Measurements from ENCODE around the gene CRY1. TPM values are rescaled to one million over a fixed set of nuclear protein-coding genes. Genes with fewer than 3 reads are reported as not detected.

The CRY1 gene
- polyA plus RNA-seq (2012; rRNA removed): 4.9 and 6.7 TPM in 2 replicates
- 6.2 and 7.2 TPM in 2 replicates for polyA plus RNA-seq (2012; cell fraction: cytosol; rRNA removed)
- polyA plus RNA-seq (2012; cell fraction: nucleus; rRNA removed): 6.9 and 9.4 TPM in 2 replicates

- ChIA-PET POLR2A (interaction anchor here (0.6 to 1.3 kb wide), 3 partner anchors 107 to 311 kb away, joined by 3 to 4 read pairs (median 4); partner anchors contain the start of genes MTERF2 and TMEM263), CTCF (interaction anchor here (1.0 to 6.0 kb wide), 7 partner anchors 13 to 308 kb away, joined by 3 to 46 read pairs (median 4); partner anchors contain the start of gene TMEM263)
- Histone ChIP-seq H4K20me1 (ENCODE audit: insufficient read depth) (peaks cover 15% of the 10 kb centered on the region; the same call in 1 of the 2 replicates), H3K4me2 (peak within 1 kb of the TSS; percentile 97), H3K4me1 (ENCODE audit: control insufficient read depth in 1 of 2, insufficient read depth in 2 of 2, low read depth in 1 of 2, low read length in 1 of 2) (peaks cover 0 to 15% of the 10 kb centered on the region in 2 experiments; a peak in 2 of 4 replicates), H3F3A (replicated peaks; ENCODE audit: insufficient read depth) (peaks cover 13% of the 10 kb centered on the region), H3K27ac (ENCODE audit: low read depth in 2 of 2, low read length in 1 of 2) (peak within 1 kb of the TSS; percentile 88 to 96), H3K9me3 (no peaks in the 10 kb centered on the region), H3K9me2 (no peaks in the 10 kb centered on the region), H2AFZ (ENCODE audit: low read depth) (peak within 1 kb of the TSS; percentile 89), H3K27me3 (ENCODE audit: insufficient read depth) (no peaks in the 10 kb centered on the region), H3K79me2 (ENCODE audit: insufficient read depth) (peaks cover 31% of the 10 kb centered on the region), H3K9ac (peak within 1 kb of the TSS; percentile 93), H3K36me3 (replicated peaks in 1 of 2; ENCODE audit: control insufficient read depth in 1 of 2, insufficient read depth in 2 of 2, low read length in 1 of 2) (no peaks in the 10 kb centered on the region), H3K4me3 (ENCODE audit: low read depth in 2 of 2, low read length in 1 of 2) (peak within 1 kb of the TSS; percentile 80 to 87)
- 0% methylated on average over 19 of the region's 74 CpGs for WGBS (ENCODE audit: low lambda C conversion rate)
- DNase-seq: peak; percentile 95
- TF ChIP-seq MXI1 (IDR thresholded peaks at IDR 0.05; ENCODE audit: low read depth, low read length) (peak; percentile 65), RXRA (IDR thresholded peaks at IDR 0.05; ENCODE audit: borderline replicate concordance, low read depth) (no peak), GABPA (IDR thresholded peaks at IDR 0.05; ENCODE audit: low read depth) (no peak), EP300 (IDR thresholded peaks at IDR 0.05; ENCODE audit: borderline replicate concordance in 1 of 2, low read depth in 1 of 2, low read length in 1 of 2) (no peak), USF2 (IDR thresholded peaks at IDR 0.05; ENCODE audit: borderline replicate concordance, low read depth, low read length) (peak; percentile 82), SIN3A (IDR thresholded peaks at IDR 0.05; ENCODE audit: borderline replicate concordance, low read depth, low read length) (peak; percentile 70; the same call in 1 of the 2 replicates), ELF1 (IDR thresholded peaks at IDR 0.05) (no peak), RAD21 (IDR thresholded peaks at IDR 0.05; ENCODE audit: low read length) (no peak), ZBTB33 (IDR thresholded peaks at IDR 0.05; ENCODE audit: borderline replicate concordance, low read depth) (no peak), FOXJ3 (CRISPR knock-in tag; IDR thresholded peaks at IDR 0.05) (no peak), POLR2AphosphoS5 (IDR thresholded peaks at IDR 0.05; ENCODE audit: low read depth, low read length) (peak; percentile 68), IRF3 (IDR thresholded peaks at IDR 0.05; ENCODE audit: low read depth, low read length) (no peak), TAF1 (IDR thresholded peaks at IDR 0.05; ENCODE audit: borderline replicate concordance, low read depth, low read length) (peak; percentile 58; the same call in 1 of the 2 replicates), NFIC (IDR thresholded peaks at IDR 0.05; ENCODE audit: borderline replicate concordance) (no peak), GATA2 (CRISPR knock-in tag; IDR thresholded peaks at IDR 0.05) (no peak), EZH2phosphoT487 (IDR thresholded peaks at IDR 0.05; ENCODE audit: borderline replicate concordance, low read depth) (no peak), TEAD4 (IDR thresholded peaks at IDR 0.05; ENCODE audit: borderline replicate concordance, insufficient read depth) (no peak), NRF1 (IDR thresholded peaks at IDR 0.05; ENCODE audit: low read depth, low read length) (peak; percentile 72), MAX (IDR thresholded peaks at IDR 0.05; ENCODE audit: low read depth) (peak; percentile 90), YY1 (IDR thresholded peaks at IDR 0.05; ENCODE audit: low read depth) (no peak), TCF12 (IDR thresholded peaks at IDR 0.05) (no peak), RFX5 (IDR thresholded peaks at IDR 0.05; ENCODE audit: low read length) (no peak), RCOR1 (IDR thresholded peaks at IDR 0.05; ENCODE audit: low read length) (0 out of 2 replicates have a peak, but pooled peaks have one; percentile 5), FOSL2 (IDR thresholded peaks at IDR 0.05; ENCODE audit: borderline replicate concordance, low read depth) (no peak), CTCF (IDR thresholded peaks at IDR 0.05) (no peak)
- TF ChIP-seq, protein P1, sequence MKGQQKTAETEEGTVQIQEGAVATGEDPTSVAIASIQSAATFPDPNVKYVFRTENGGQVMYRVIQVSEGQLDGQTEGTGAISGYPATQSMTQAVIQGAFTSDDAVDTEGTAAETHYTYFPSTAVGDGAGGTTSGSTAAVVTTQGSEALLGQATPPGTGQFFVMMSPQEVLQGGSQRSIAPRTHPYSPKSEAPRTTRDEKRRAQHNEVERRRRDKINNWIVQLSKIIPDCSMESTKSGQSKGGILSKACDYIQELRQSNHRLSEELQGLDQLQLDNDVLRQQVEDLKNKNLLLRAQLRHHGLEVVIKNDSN (IDR thresholded peaks at IDR 0.05; ENCODE audit: borderline replicate concordance, low read depth): peak; percentile 91
Observed at GRCh38 chr12:107093417-107094182, at the start of gene CRY1. Gene CRY1 (minus strand): TSS chr12:107093549. CDS start chr12:107092961, 588 bp downstream.
